Mesendoderm (in vitro differentiated cells): ENCODE results near the gene CLEC3B.

Experiments used
- DNase-seq: peaks from one replicate; pipeline ENCODE4 v3.0.0; 2013
- H2AK5ac ChIP-seq: 2 replicates; pipeline ENCODE4 v1.6.1; 2013; ENCODE audit warnings: low read length, inconsistent platforms
- H2BK120ac ChIP-seq: 2 replicates; pipeline ENCODE4 v1.6.1; 2013; ENCODE audit warnings: low read depth, mild to moderate bottlenecking, low read length, moderate library complexity, mixed read lengths
- H2BK15ac ChIP-seq: replicated peaks from 2 replicates; pipeline ENCODE4 v1.6.1; 2013; ENCODE audit warnings: low read depth, mild to moderate bottlenecking, moderate library complexity
- H2BK5ac ChIP-seq: 2 replicates; pipeline ENCODE4 v1.6.1; 2013; ENCODE audit warnings: low read length, inconsistent platforms
- H3K18ac ChIP-seq: 2 replicates; pipeline ENCODE4 v1.6.1; 2013; ENCODE audit warnings: mild to moderate bottlenecking, low read length, mixed read lengths
- H3K23ac ChIP-seq: one replicate; pipeline ENCODE4 v1.6.1; 2013; ENCODE audit warnings: low read length
- H3K27ac ChIP-seq: 2 replicates; pipeline ENCODE4 v1.5.1; 2013; ENCODE audit warnings: low read depth, mild to moderate bottlenecking, inconsistent platforms, low read length, moderate library complexity
- H3K27me3 ChIP-seq: 2 replicates; pipeline ENCODE4 v1.6.1; 2013; ENCODE audit warnings: low read length, control low read depth, mild to moderate bottlenecking, inconsistent platforms; ENCODE audit not compliant: insufficient read depth, poor library complexity
- H3K36me3 ChIP-seq: 2 replicates; pipeline ENCODE4 v1.6.1; 2013; ENCODE audit warnings: low read length, inconsistent platforms; ENCODE audit not compliant: control insufficient read depth, insufficient read depth
- H3K4ac ChIP-seq: one replicate; pipeline ENCODE4 v1.6.1; 2013; ENCODE audit warnings: low read depth, mild to moderate bottlenecking, low read length, moderate library complexity
- H3K4me1 ChIP-seq: 2 replicates; pipeline ENCODE4 v1.6.1; 2013; ENCODE audit warnings: low read depth, low read length, inconsistent platforms; ENCODE audit not compliant: control insufficient read depth
- H3K4me2 ChIP-seq: 2 replicates; pipeline ENCODE4 v1.6.1; 2013; ENCODE audit warnings: low read length
- H3K4me3 ChIP-seq: 2 replicates; pipeline ENCODE4 v1.5.1; 2013; ENCODE audit warnings: mild to moderate bottlenecking, low read length
- H3K56ac ChIP-seq: one replicate; pipeline ENCODE4 v1.6.1; 2013; ENCODE audit warnings: low read length
- H3K79me1 ChIP-seq: 2 replicates; pipeline ENCODE4 v1.6.1; 2013; ENCODE audit warnings: low read length, inconsistent platforms
- H3K79me2 ChIP-seq: 2 replicates; pipeline ENCODE4 v1.6.1; 2013; ENCODE audit warnings: mild to moderate bottlenecking, low read length; ENCODE audit not compliant: control insufficient read depth, insufficient read depth
- H3K9ac ChIP-seq: 2 replicates; pipeline ENCODE4 v1.6.1; 2013; ENCODE audit warnings: low read length, inconsistent platforms
- H4K5ac ChIP-seq: one replicate; pipeline ENCODE4 v1.6.1; 2013; ENCODE audit warnings: low read length
- H4K8ac ChIP-seq: one replicate; pipeline ENCODE4 v1.6.1; 2013; ENCODE audit warnings: low read depth, mild to moderate bottlenecking, control low read depth, low read length, moderate library complexity
- WGBS: extraction: QIAGEN DNeasy Blood & Tissue Kit; methylation state at CpG from one replicate; pipeline ENCODE4 v1.1.7; 2013; ENCODE audit warnings: low lambda C conversion rate, missing lambda C conversion rate; ENCODE audit not compliant: insufficient coverage; ENCODE audit errors: extremely low coverage; 5-methylcytosine and 5-hydroxymethylcytosine counted together

Gene CLEC3B

DNA sequence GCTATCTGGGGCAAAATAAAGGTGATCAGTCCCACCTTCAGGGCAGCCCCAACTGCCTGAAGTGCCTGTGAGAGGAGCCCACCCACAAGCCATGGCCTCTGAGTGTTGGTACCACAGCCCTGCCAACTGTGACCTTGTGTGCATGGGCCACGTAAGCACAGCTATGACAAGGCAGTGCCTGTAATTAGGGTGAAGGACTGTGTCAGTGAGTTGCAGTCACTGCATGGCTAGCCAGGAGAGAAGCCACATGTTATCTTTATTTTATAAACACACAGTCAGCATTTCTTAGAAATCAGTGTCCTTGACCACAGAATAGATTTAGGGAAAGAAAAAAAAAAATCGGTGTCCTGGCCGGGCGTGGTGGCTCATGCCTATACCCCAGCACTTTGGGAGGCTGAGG is 25.3 kb upstream of the CLEC3B start:
- no peak overlapping the region for H3K18ac ChIP-seq
- no peaks in the 10 kb centered on the region for H3K79me2 ChIP-seq
- no peak overlapping the region for H4K8ac ChIP-seq
- no peak overlapping the region for H2AK5ac ChIP-seq
- H3K4ac ChIP-seq: no peak overlapping the region
- no peak overlapping the region for H3K4me3 ChIP-seq
- no peak overlapping the region for H3K23ac ChIP-seq
- no peak overlapping the region for H3K27ac ChIP-seq
- WGBS: no CpG with 5 or more reads among the region's 4 CpGs
- H4K5ac ChIP-seq: no peak overlapping the region
- peaks cover 9% of the 10 kb centered on the region for H3K36me3 ChIP-seq
- peaks cover 3% of the 10 kb centered on the region for H3K79me1 ChIP-seq
- no peak overlapping the region for H2BK5ac ChIP-seq
- H3K27me3 ChIP-seq: no peaks in the 10 kb centered on the region
- no peak overlapping the region for H3K9ac ChIP-seq
- DNase-seq: no peak
- no peak overlapping the region for H2BK15ac ChIP-seq
- no peak overlapping the region for H3K56ac ChIP-seq
- H3K4me1 ChIP-seq: no peaks in the 10 kb centered on the region
- H2BK120ac ChIP-seq: no peak overlapping the region
- no peak overlapping the region for H3K4me2 ChIP-seq

DNA sequence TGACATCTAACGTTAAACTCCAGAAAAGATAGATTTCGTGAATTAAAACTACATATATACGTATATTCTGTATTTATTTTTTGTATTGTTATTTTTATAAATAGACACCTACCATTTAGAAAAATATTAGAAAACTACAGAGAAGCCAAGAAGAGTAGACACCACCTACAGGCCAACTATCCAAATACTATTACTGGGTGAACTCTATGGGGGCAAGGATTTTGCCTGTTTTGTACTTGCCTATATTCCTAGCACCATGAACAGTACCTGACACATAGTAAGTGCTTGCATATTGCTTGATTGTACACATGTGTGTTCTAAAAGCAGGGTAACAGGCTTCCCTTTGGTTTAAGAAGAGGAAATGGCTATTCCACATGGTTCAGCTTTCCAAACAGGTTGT is 24.4 kb upstream of the CLEC3B start:
- peaks cover 8% of the 10 kb centered on the region for H3K36me3 ChIP-seq
- H2BK15ac ChIP-seq: no peak overlapping the region
- no peak overlapping the region for H2BK5ac ChIP-seq

DNA sequence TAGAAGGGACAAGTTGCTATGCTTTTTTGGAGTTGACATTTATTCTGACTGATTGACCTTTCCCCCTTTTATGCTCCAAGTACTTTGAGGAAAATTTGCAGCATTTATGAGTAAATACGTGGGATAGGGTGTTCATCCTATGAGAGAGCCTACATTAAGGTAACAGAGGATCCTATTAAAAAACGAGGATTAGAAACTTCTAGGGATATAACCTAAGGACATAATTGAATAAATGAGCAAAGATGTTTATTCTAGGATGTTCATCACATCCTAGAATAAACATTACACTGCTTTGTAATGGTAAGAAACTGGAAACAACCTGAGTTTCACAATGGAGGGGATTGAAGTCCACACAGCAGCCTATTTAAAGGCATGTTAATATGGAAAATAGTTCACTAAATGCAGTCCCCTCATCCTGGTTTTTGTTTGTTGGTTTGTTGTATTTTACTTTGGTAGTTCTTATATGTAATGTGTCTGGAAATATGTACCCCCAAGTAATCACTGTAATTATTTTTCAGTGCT is 23.9 kb upstream of the CLEC3B start:
- Histone ChIP-seq H3K18ac (no peak overlapping the region), H3K27me3 (no peaks in the 10 kb centered on the region), H3K9ac (no peak overlapping the region), H2BK15ac (no peak overlapping the region), H3K56ac (no peak overlapping the region), H2AK5ac (no peak overlapping the region), H3K4me2 (no peak overlapping the region), H3K4me1 (no peaks in the 10 kb centered on the region), H3K23ac (no peak overlapping the region), H3K79me2 (no peaks in the 10 kb centered on the region), H4K5ac (no peak overlapping the region), H3K27ac (no peak overlapping the region), H3K4me3 (no peak overlapping the region), H3K36me3 (peaks cover 10% of the 10 kb centered on the region), H2BK5ac (no peak overlapping the region), H4K8ac (no peak overlapping the region), H3K79me1 (peaks cover 1% of the 10 kb centered on the region), H3K4ac (no peak overlapping the region), H2BK120ac (no peak overlapping the region)
- DNase-seq: no peak
- WGBS: no CpG with 5 or more reads among the region's 2 CpGs

More for the DNA sequence above, 24.4 kb upstream of the CLEC3B start:
- no peaks in the 10 kb centered on the region for H3K79me2 ChIP-seq
- no peak overlapping the region for H4K8ac ChIP-seq
- H3K23ac ChIP-seq: no peak overlapping the region
- H2AK5ac ChIP-seq: no peak overlapping the region
- no peak overlapping the region for H3K56ac ChIP-seq
- DNase-seq: no peak
- no peak overlapping the region for H3K4me2 ChIP-seq
- H2BK120ac ChIP-seq: no peak overlapping the region
- peaks cover 1% of the 10 kb centered on the region for H3K79me1 ChIP-seq
- H3K9ac ChIP-seq: no peak overlapping the region
- no peak overlapping the region for H3K4me3 ChIP-seq
- no peaks in the 10 kb centered on the region for H3K4me1 ChIP-seq
- H3K4ac ChIP-seq: no peak overlapping the region
- H4K5ac ChIP-seq: no peak overlapping the region
- no peaks in the 10 kb centered on the region for H3K27me3 ChIP-seq
- WGBS: no CpG with 5 or more reads among the region's 3 CpGs
- no peak overlapping the region for H3K27ac ChIP-seq
- H3K18ac ChIP-seq: no peak overlapping the region

DNA sequence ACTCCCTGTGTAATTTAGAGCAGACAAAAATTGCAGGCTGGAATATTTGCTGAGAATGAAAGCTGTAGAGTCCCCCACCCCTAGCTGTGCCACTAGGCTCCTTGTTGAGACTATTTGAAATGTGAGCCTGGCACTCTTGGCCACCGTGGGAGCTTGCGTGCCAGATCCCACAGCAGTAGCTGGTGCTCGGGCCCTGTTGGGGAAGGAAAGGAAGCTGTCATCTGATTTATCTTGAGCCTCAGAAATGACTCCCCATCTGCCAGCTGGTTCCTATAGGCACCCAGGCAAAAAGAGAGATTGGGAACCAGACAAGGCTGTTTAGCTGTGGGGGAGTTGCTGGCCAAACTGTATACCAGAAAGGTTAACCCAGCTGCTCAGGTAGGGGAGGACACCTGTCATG is 23.4 kb upstream of the CLEC3B start:
- Histone ChIP-seq H3K18ac (no peak overlapping the region), H3K9ac (no peak overlapping the region), H3K4me2 (no peak overlapping the region), H2BK120ac (no peak overlapping the region), H2AK5ac (no peak overlapping the region), H3K27ac (no peak overlapping the region), H4K5ac (no peak overlapping the region), H3K4ac (no peak overlapping the region), H3K4me3 (no peak overlapping the region), H3K56ac (no peak overlapping the region), H3K36me3 (peaks cover 11% of the 10 kb centered on the region), H3K79me1 (peaks cover 1% of the 10 kb centered on the region), H3K23ac (no peak overlapping the region), H2BK15ac (no peak overlapping the region), H2BK5ac (no peak overlapping the region), H3K27me3 (no peaks in the 10 kb centered on the region), H4K8ac (no peak overlapping the region), H3K79me2 (no peaks in the 10 kb centered on the region), H3K4me1 (no peaks in the 10 kb centered on the region)
- WGBS: no CpG with 5 or more reads among the region's 3 CpGs
- no peak for DNase-seq

DNA sequence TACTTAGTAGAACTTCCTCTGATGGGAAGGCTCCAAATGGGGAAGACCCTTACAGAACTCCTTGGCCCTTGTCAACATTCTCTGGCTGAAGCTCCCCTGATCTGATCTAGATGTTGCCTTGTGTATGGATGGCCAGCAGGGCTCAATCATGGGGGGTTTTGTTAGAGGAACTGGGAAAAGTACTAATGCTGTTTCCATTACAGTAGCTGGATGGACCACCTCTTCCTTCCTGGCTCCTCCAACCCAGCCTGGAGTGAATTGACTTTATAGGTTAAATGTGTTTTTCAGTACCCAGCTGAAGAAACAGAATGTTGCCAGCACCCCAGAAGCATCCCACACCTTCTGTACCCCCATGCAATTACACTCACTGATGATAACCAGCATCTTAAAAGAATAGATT is 22.7 kb upstream of the CLEC3B start:
- no peak overlapping the region for H3K4me3 ChIP-seq
- peaks cover 1% of the 10 kb centered on the region for H3K79me1 ChIP-seq
- no peak overlapping the region for H4K8ac ChIP-seq
- no peak overlapping the region for H3K56ac ChIP-seq
- H3K23ac ChIP-seq: no peak overlapping the region
- no peak overlapping the region for H2BK5ac ChIP-seq
- H3K4me2 ChIP-seq: no peak overlapping the region
- no peak overlapping the region for H4K5ac ChIP-seq
- no peak overlapping the region for H2BK15ac ChIP-seq
- H3K36me3 ChIP-seq: peaks cover 12% of the 10 kb centered on the region
- no peak overlapping the region for H2BK120ac ChIP-seq
- no peak overlapping the region for H3K18ac ChIP-seq
- no peaks in the 10 kb centered on the region for H3K4me1 ChIP-seq
- no peak overlapping the region for H3K27ac ChIP-seq
- no peaks in the 10 kb centered on the region for H3K79me2 ChIP-seq
- no peak overlapping the region for H2AK5ac ChIP-seq
- no peak overlapping the region for H3K9ac ChIP-seq
- H3K27me3 ChIP-seq: no peaks in the 10 kb centered on the region
- no peak for DNase-seq
- no peak overlapping the region for H3K4ac ChIP-seq

DNA sequence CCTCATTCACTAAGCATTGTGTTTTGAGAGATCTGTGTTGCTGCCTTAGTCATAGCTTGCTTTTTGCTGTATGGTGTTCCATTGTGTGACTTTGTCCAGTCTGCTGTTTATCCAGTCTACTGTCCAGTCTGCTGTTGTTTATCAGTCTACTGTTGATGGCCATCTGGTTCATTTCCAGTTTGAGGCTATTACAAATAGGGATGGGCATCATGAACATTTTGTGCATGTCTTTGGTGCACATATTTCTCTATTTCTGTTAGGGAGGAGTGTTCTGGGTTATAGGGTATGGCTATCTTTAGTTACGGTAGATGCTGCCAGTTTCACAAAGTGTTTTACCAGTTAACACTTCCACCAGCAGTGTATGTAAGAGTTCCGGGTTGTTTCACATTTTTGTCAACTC is 22.2 kb upstream of the CLEC3B start:
- Histone ChIP-seq H4K5ac (no peak overlapping the region), H2BK120ac (no peak overlapping the region), H3K27ac (no peak overlapping the region), H3K4me3 (no peak overlapping the region), H2AK5ac (no peak overlapping the region), H3K4ac (no peak overlapping the region), H3K23ac (no peak overlapping the region), H3K36me3 (peaks cover 13% of the 10 kb centered on the region), H3K4me1 (no peaks in the 10 kb centered on the region), H2BK5ac (no peak overlapping the region), H3K18ac (no peak overlapping the region), H3K9ac (no peak overlapping the region), H3K4me2 (no peak overlapping the region), H4K8ac (no peak overlapping the region), H3K79me2 (no peaks in the 10 kb centered on the region), H3K56ac (no peak overlapping the region), H3K79me1 (peaks cover 1% of the 10 kb centered on the region), H3K27me3 (no peaks in the 10 kb centered on the region), H2BK15ac (no peak overlapping the region)
- WGBS: no CpG with 5 or more reads among the region's 2 CpGs
- no peak for DNase-seq
